Large intestine (tissue), 3 donors: ENCODE data around the gene DCAF15. TPM values are rescaled to one million over a fixed set of nuclear protein-coding genes. Genes with fewer than 3 reads are reported as not detected.

ENCODE experiments used
- DNase-seq, 2 donors: peaks; one replicate each; pipeline versions ENCODE4 v3.0.0 to v3.0.0-alpha.2; 2013
- H3K27ac ChIP-seq: one replicate; pipeline ENCODE4 v1.5.1; 2013; ENCODE audit warnings: low read length
- H3K27me3 ChIP-seq: 2 replicates; pipeline ENCODE4 v1.6.1; 2013; ENCODE audit warnings: low read length; ENCODE audit not compliant: control insufficient read depth, insufficient read depth
- H3K36me3 ChIP-seq: 2 replicates; pipeline ENCODE4 v1.6.1; 2013; ENCODE audit warnings: low read length; ENCODE audit not compliant: control insufficient read depth, insufficient read depth
- H3K4me1 ChIP-seq: one replicate; pipeline ENCODE4 v1.6.1; 2013; ENCODE audit warnings: low read length; ENCODE audit not compliant: control insufficient read depth, insufficient read depth
- H3K4me3 ChIP-seq: one replicate; pipeline ENCODE4 v1.5.1; 2013; ENCODE audit warnings: low read length
- H3K9me3 ChIP-seq: one replicate; pipeline ENCODE4 v1.6.1; 2013; ENCODE audit warnings: mild to moderate bottlenecking, low read depth, low read length, moderate library complexity; ENCODE audit not compliant: control insufficient read depth
- WGBS: methylation state at CpG from one replicate; pipeline ENCODE4 v1.1.5; 2013; ENCODE audit warnings: low lambda C conversion rate; ENCODE audit not compliant: insufficient coverage; 5-methylcytosine and 5-hydroxymethylcytosine counted together
- polyA plus RNA-seq: library from polyadenylated mRNA; unstranded; fragments of 120-200 nt; gene quantifications from one replicate; pipeline ENCODE4 v1.2.1, GENCODE V29; 2013

The DCAF15 gene
- polyA plus RNA-seq, 1 donor: 26.8 TPM

DNA sequence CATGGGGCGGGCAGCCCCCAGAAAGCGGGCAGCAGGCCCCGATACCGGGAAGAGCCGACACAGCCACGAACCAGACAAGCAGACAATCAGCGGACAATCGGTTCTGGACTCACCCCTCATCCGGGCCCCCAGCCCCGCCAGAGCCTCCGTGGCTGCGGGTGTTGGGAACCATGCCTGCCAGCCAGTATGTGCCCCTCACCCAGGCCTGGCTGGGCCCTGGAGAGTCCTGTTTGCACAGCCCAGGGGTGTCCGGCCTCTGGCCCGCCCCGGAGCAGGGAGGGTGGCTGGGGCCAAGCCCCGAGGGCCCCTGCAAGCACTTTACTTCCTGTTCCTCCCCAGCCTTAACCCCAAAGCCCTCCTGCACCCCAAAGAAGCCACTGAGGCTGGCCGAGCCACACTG, 21.9 kb upstream of the DCAF15 start:
- H3K4me3 ChIP-seq: no peak overlapping the region
- no peak overlapping the region for H3K27ac ChIP-seq
- H3K9me3 ChIP-seq: no peaks in the 10 kb centered on the region
- peaks cover 2% of the 10 kb centered on the region for H3K27me3 ChIP-seq
- DNase-seq: no peak
- H3K4me1 ChIP-seq: no peaks in the 10 kb centered on the region
- no CpG with 5 or more reads among the region's 17 CpGs for WGBS
- H3K36me3 ChIP-seq: peaks cover 40% of the 10 kb centered on the region

DNA sequence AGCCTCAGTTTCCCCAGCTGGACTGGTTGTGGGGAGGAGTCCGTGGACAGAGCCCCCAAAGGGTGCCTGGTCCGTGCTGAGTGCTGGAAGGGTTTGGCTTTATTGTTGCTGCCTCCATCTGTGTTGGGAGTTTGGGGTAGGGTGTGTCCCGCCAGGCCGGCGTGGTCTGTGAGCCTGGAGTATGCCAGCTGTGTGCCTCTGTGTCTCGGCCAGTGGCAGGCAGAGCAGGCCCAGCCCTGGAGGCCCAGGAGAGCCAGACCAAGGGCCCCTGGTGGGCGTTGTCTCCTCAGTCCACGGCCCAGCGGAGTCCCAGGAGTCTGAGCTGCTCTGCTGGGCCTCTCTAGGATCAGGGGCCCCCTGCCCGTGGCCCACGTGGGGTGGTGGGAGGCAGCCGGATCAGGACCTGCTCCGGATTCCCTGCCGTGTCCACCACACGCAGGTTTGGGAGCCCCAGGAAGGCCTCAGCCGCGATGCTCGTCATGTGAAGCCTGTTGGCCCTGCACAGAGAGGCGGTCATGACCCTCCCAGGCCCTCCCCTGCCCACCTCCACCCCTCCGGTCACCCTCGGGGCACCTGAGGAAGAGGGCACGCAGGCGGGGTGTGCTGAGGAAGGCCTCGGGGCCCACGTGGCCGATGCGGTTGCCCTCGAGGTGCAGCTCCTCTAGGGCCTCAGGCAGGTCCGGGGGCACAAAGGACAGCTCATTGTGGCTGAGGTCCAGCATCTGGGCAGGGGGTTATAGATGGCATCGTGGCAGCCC, 20.7 kb upstream of the DCAF15 start:
- Histone ChIP-seq H3K4me1 (no peaks in the 10 kb centered on the region), H3K9me3 (no peaks in the 10 kb centered on the region), H3K27me3 (peaks cover 4% of the 10 kb centered on the region), H3K4me3 (no peak overlapping the region), H3K27ac (no peak overlapping the region), H3K36me3 (peaks cover 31% of the 10 kb centered on the region)
- DNase-seq: no peak
- WGBS: no CpG with 5 or more reads among the region's 30 CpGs

DNA sequence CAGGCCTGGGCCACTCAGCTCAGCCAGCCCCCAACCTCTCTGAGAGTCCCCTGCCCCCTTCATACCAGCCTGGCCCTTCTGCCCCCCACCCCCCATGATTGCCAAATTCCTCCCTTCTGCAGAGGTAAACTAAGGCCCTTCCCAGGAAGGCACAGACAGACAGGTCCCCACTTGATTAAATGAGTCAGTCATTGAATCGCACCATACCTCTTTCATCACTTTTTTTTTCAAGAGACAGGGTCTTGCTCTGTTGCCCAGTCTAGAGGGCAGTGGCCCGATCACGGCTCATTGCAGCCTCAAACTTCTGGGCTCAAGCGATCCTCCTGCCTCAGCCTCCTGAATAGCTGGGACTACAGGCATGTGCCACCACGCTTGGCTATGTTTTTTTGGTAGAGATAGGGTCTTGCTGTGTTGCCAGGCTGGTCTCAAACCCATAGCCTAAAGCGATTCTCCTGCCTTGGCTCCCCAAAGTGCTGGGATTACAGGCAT, 20.1 kb upstream of the DCAF15 start:
- Histone ChIP-seq H3K36me3 (peaks cover 25% of the 10 kb centered on the region), H3K4me1 (no peaks in the 10 kb centered on the region), H3K9me3 (no peaks in the 10 kb centered on the region), H3K27ac (no peak overlapping the region), H3K4me3 (no peak overlapping the region), H3K27me3 (peaks cover 4% of the 10 kb centered on the region)
- no CpG with 5 or more reads among the region's 6 CpGs for WGBS
- no peak for DNase-seq

DNA sequence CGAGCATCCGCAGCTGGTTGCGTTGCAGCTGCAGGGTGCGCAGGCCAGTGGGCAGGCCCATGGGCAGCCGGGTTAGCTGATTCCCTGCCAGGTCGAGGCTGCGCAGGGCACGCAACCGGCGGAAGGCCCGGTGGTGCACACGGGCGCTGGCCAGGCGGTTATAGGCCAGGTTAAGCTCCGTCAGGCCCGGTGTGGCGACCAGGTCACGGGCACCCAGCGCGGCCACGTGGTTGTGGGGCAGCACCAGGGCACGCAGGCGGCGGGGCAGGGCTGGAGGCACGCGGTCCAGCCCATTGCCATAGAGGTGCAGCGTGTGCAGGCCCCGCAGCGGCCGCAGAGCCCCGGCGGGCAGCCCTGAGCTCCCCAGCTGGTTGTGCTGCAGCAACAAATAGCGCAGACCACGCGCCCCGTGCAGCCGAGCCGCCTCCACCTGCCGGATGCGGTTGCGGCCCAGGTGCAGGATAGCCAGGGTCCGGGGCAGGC, 19.4 kb upstream of the DCAF15 start:
- no peaks in the 10 kb centered on the region for H3K9me3 ChIP-seq
- no peaks in the 10 kb centered on the region for H3K4me1 ChIP-seq
- H3K27ac ChIP-seq: no peak overlapping the region
- peaks cover 11% of the 10 kb centered on the region for H3K27me3 ChIP-seq
- no peak for DNase-seq
- peaks cover 21% of the 10 kb centered on the region for H3K36me3 ChIP-seq
- no peak overlapping the region for H3K4me3 ChIP-seq
- WGBS: no CpG with 5 or more reads among the region's 42 CpGs

DNA sequence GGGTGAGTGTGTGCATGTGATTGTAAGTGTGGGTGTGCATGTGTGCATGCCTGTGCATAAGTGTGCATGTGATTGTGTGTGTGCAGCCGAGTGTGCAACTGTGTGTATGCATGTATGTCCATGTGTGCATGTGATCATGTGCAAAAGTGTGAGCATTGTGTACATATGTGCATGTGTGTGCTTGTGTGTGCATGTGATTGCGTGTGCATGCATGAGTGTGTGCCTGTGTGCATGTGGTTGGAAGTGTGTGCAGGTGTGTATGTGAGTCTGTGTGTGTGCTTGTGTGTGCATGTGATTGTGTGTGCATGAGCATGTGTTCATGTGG, 17.6 kb upstream of the DCAF15 start:
- H3K9me3 ChIP-seq: no peaks in the 10 kb centered on the region
- peaks cover 22% of the 10 kb centered on the region for H3K27me3 ChIP-seq
- no peak for DNase-seq
- WGBS: no CpG with 5 or more reads among the region's 2 CpGs
- no peak overlapping the region for H3K27ac ChIP-seq
- no peaks in the 10 kb centered on the region for H3K4me1 ChIP-seq
- H3K36me3 ChIP-seq: peaks cover 12% of the 10 kb centered on the region
- no peak overlapping the region for H3K4me3 ChIP-seq

DNA sequence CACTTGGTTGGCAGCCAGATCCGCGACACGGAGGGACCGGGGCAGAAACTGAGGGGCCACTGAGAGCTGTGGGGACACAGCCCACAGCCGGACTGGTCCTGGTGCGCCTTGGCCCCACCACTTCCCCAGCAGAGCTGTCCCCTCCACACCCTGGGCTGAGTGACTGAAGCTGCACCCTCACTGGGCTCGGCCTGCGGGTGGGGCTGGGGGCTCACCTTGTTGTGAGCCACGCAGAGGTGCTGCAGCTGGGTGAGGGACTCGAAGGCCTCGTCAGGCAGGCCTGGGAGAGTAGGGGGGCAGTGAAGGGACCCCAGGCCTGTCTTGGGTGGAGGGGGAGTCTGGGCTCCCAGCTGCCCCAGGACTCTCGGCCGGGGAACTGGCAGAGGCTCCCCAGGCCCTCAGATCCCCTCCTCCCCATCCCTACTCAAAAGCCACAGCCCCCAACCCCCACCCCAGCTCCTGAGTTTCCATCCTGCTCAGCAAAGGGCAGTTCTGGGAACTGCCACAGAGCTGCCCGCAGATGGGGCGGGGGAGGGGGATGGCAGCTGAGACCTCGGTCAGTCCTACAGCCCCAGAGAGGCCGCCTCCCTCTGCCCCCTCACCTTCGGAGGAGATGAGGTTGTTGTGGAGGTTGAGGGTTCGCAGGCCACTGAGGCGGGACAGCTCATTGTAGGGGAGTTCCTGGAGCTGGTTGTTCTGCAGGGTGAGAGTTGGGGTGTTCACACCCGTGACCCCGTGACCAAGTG, 16.4 kb upstream of the DCAF15 start:
- H3K27me3 ChIP-seq: peaks cover 22% of the 10 kb centered on the region
- H3K4me3 ChIP-seq: no peak overlapping the region
- no peak overlapping the region for H3K27ac ChIP-seq
- no CpG with 5 or more reads among the region's 22 CpGs for WGBS
- H3K9me3 ChIP-seq: no peaks in the 10 kb centered on the region
- H3K4me1 ChIP-seq: no peaks in the 10 kb centered on the region
- peaks cover 3% of the 10 kb centered on the region for H3K36me3 ChIP-seq
- no peak for DNase-seq

DNA sequence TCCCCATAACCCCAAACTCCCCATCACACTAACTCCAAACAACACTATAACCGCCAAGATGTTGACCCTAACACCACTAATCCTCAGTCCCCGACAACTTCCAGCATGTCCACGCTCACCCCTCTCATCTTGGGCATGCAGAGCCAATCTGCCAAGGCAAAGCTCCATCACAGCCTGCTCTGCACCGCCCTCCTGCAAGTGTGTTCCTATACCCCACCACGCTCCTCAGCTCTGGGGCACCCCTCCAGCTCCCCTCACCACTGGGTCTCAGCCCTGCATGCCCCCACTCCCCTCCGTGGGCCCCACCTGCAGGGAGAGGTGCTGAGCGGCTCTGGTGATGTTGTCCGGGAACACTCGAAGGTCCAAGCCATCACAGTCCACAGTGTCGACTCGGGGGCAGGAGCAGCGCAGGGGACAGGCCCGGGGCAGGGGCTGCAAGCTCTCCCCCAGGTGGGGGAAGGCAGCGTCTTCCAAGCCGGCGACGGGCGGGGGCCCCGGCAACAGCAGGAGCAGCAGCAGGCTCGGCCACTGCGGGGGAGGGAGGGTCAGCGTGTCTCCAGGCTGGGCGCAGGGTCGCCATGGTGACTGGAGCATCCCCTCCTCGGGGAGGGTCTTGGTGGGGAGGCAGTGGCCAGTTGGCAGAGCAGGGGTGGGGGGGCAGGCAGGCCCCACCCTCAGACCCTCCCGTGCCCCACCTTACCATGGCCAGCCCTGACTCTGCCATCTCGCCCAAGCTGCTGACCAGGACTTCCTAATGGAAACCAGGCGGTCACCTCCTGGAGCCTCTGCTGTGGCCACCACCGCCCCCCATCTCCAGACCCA, 14.6 kb upstream of the DCAF15 start:
- no peak for DNase-seq
- Histone ChIP-seq H3K36me3 (no peaks in the 10 kb centered on the region), H3K27ac (no peak overlapping the region), H3K4me3 (no peak overlapping the region), H3K9me3 (no peaks in the 10 kb centered on the region), H3K4me1 (no peaks in the 10 kb centered on the region), H3K27me3 (peaks cover 22% of the 10 kb centered on the region)
- no CpG with 5 or more reads among the region's 29 CpGs for WGBS

DNA sequence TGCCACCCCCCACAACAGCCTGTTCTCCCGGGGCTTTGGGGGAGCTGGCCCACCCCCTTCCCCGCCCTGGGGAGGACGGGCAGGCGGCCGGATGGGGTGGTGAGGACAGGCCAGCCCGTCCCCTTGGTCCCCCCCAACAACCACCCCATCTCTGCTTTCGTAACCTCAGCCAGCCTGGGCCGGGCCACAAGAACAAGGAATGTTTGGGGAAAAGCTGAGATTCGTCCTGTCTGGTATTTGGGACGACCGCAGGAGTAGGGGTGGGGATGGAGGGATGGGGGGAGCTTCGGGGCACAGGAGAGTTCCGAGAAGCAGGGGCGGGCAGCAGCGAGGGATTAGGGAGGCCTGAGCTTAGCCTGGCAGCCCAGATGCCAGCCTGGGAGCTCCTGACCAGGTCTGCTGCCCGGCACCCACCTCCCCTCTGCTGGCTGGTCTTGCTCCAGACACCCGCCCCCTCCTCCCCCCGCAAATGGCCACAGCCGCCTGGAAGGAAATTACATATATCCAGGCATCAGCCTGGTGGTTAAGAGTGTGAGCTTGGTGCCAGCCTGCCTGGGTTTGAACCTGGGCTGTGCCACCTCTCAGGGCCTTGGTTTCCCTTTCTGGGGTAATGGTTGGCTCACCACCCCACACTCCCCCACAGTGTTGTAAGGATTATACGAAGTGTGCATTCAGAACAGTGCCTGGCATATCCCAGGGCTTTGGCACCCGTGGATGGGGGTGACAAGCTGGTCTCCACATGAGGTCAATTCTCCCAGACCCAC, 13.8 kb upstream of the DCAF15 start, which contains the start of gene PODNL1:
PODNL1 (minus strand) TSS at position 117 of the 764 bp plus-strand sequence. CDS start 236 bp downstream, outside the sequence.
- Histone ChIP-seq H3K4me1 (no peaks in the 10 kb centered on the region), H3K27ac (no peak within 1 kb of the TSS), H3K9me3 (no peaks in the 10 kb centered on the region), H3K36me3 (no peaks in the 10 kb centered on the region), H3K4me3 (no peak within 1 kb of the TSS), H3K27me3 (peaks cover 22% of the 10 kb centered on the region)
- no peak for DNase-seq
- WGBS: no CpG with 5 or more reads among the region's 21 CpGs

DNA sequence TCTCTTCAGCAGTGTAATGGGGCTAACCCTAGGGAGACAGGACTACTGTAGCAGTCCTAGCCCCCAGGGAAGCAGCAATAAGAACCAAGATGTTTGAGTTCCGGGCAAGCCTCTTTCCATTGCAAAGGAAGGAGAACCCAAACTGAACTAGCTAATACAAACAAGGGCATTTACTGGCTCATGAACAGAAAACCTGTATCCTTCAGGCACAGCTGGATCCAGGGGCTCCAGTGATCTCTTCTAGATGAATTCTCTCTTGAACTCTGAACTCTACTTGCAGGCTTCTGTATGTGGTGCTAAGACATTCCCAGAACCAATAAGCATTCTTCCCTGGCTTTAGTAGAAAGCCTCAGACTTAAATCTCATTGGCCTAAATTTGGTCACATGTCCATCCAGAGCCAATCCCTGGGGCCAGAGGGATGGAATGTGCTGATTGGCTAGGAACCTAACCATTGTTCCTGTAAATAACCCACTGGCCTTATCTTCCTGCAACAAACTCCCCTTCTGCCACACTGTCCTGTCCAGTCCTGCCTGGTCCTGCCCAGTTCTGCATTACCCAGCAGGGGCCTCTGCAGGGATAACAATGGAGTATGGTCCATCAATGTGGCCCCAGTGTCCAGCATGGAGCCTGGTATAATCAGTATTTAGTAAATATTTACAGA, 10.2 kb upstream of the DCAF15 start:
- no peak overlapping the region for H3K27ac ChIP-seq
- no peak overlapping the region for H3K4me3 ChIP-seq
- H3K4me1 ChIP-seq: no peaks in the 10 kb centered on the region
- H3K9me3 ChIP-seq: no peaks in the 10 kb centered on the region
- no peaks in the 10 kb centered on the region for H3K36me3 ChIP-seq
- peaks cover 18% of the 10 kb centered on the region for H3K27me3 ChIP-seq
- 100% methylated on average over 1 of the region's 1 CpG for WGBS
- no peak for DNase-seq
